T47D (cell line): ENCODE data around the gene EFNA2.

Experiments used
- DNase-seq, 2 experiments: peaks; one replicate each; pipeline versions ENCODE4 v3.0.0 to v3.0.0-alpha.2; 2011 to 2012; ENCODE audit warnings: low read depth in 1 of 2, low spot score in 1 of 2
- JUND ChIP-seq: IDR thresholded peaks from 2 replicates; pipeline ENCODE4 v1.6.1; 2012; ENCODE audit warnings: low read depth
- in situ Hi-C: cut with HindIII; loops from 2 replicates; pipeline ENCODE4 v1.10.0; 2016; ENCODE audit warnings: low sequenced_read_pairs, low pct_unique_long_range_greater_than_20kb

Gene EFNA2

GRCh38 chr19:1285737-1286360 is at the start of gene EFNA2:
EFNA2 (plus strand) TSS chr19:1285873; CDS start chr19:1286169, 296 bp downstream.
- no peak for TF ChIP-seq JUND
- in situ Hi-C loops = no loop called here
- peak in 1 of 2 experiments; percentile 61 for DNase-seq

- DNase-seq = no peak
- no peak for TF ChIP-seq JUND
- in situ Hi-C loops = no loop called here
Measured at GRCh38 chr19:1236576-1236975, 49.1 kb upstream of the EFNA2 start.

- in situ Hi-C loops = no loop called here
- DNase-seq = no peak
- no peak for TF ChIP-seq JUND
Measured at GRCh38 chr19:1237027-1237659, 48.5 kb upstream of the EFNA2 start.

- in situ Hi-C loops = no loop called here
- TF ChIP-seq JUND = no peak
- no peak for DNase-seq
Measured at GRCh38 chr19:1237754-1238368, 47.8 kb upstream of the EFNA2 start, which contains the start of gene CBARP. CBARP (minus strand) TSS chr19:1238005; CDS start chr19:1236100, 1,905 bp downstream.

GRCh38 chr19:1238369-1239303 is 47.0 kb upstream of the EFNA2 start:
- no peak for DNase-seq
- TF ChIP-seq JUND = no peak
- in situ Hi-C loops = no loop called here

GRCh38 chr19:1239420-1239795 is 46.3 kb upstream of the EFNA2 start:
- no peak for DNase-seq
- no peak for TF ChIP-seq JUND
- in situ Hi-C loops = no loop called here

- peak; percentile 86 to 90 for DNase-seq
- TF ChIP-seq JUND = no peak
- in situ Hi-C loops = no loop called here
Measured at GRCh38 chr19:1239796-1240737, 45.6 kb upstream of the EFNA2 start.

- in situ Hi-C loops = no loop called here
- TF ChIP-seq JUND = no peak
- DNase-seq = no peak
Measured at GRCh38 chr19:1240925-1241324, 44.7 kb upstream of the EFNA2 start.

GRCh38 chr19:1241417-1242095 is 44.1 kb upstream of the EFNA2 start, which contains the start of gene ATP5F1D:
ATP5F1D (plus strand) TSS chr19:1241751; CDS start chr19:1241851, 100 bp downstream.
- DNase-seq = peak; percentile 91 to 96
- no peak for TF ChIP-seq JUND
- in situ Hi-C loops = no loop called here

GRCh38 chr19:1243768-1244692 is 41.6 kb upstream of the EFNA2 start:
- in situ Hi-C loops = no loop called here
- no peak for TF ChIP-seq JUND
- peak; percentile 81 to 88 for DNase-seq
